HG03432 (cell line): ENCODE measurements around the gene ZNF653.
"Not testable (repeated sequence)": the region's sequence is repeated elsewhere in the genome, so short reads cannot be mapped to it uniquely, and the experiment has no call there.

ENCODE experiments used
- ATAC-seq: cut with Tn5 transposase; IDR thresholded peaks from one replicate; pipeline ENCODE4 v1.9.1; 2021; ENCODE audit warnings: mild to moderate bottlenecking, moderate library complexity; ENCODE audit not compliant: unreplicated experiment

Gene ZNF653

DNA sequence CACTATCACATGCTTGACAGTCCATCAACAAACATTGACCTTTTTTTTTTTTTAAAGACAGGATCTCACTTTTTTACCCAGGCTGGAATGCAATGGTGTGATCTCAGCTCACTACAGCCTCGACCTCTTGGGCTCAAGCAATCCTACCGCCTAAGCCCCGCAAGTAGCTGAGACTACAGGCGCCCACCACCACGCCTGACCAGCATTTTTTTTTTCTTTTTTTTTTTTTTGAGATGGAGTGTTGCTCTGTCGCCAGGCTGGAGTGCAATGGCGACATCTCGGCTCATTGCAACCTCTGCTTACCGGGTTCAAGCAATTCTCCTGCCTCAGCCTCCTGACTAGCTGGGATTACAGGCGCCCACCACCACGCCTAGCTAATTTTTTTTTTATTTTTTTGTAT lies 46.7 kb downstream of the ZNF653 start:
- not testable (repeated sequence) for ATAC-seq

DNA sequence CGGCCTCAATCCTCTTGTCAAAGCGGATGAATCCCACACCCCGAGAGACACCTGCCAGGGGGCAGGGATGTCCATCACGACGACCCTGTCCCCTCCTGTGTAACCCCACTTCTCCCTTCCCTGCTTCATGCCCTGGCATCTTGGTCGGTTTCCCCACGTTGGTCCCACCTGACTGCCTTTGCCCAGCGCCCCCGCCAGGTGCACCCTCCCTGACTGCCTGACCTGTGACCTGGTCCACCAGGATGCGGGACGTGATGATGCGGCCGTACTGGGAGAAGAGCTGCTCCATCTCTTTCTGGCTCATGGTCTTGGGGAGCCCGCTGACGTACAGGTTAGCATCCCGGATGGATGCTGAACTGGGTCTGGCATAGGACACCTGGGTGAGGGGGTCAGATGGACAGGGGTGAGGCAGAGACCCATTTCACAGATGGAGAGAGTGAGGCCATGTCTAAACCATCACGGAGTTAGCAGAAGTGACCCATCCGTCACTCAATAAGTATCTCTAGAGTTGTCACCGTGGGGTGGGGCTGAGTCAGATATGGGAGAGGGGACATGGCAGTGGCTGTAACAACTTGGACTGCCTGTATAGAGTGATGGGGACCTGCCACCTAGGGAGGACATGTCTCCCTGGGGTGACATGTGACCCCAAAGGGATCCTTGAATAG lies 47.3 kb downstream of the ZNF653 start:
- no peak for ATAC-seq

DNA sequence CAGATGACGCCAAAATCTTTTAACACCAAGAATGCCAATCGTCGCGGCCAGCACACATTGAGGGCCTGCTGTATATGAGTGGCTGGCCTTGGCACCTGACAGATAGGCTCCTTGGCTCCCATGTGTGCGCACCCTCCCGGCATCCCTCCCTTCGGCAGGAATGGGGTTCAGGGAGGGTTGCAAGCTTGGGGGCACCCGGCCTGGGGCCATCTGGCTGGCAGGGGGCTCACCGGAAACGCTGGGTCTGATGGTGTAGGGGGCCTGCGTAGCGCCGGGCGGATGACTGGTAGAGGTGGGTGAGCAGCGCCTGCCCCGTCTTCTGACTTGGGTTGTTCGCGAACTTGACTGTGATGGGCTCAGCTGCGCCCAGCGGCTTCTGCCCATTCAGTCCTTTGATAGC lies 47.8 kb downstream of the ZNF653 start:
- ATAC-seq: no peak

DNA sequence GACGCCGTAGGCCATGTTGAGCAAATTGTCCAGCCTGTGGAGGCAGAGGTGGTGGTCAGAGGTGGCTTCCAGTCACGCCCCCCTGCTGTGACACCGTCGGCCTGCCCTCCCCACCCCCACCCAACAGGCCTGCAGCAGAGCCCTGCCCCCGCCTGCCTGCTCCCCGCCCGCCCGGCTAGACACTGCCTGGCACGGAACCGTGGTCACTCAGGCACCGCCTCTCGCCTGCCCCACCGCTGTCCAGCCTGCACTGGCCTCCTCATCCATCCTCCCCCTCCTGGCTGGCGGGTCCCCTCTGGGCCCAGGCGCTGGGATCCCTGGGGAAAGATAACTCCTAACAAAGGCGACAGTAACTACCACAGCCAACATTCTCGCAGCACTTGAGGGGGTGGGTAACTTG lies 48.5 kb downstream of the ZNF653 start:
- ATAC-seq: no peak

DNA sequence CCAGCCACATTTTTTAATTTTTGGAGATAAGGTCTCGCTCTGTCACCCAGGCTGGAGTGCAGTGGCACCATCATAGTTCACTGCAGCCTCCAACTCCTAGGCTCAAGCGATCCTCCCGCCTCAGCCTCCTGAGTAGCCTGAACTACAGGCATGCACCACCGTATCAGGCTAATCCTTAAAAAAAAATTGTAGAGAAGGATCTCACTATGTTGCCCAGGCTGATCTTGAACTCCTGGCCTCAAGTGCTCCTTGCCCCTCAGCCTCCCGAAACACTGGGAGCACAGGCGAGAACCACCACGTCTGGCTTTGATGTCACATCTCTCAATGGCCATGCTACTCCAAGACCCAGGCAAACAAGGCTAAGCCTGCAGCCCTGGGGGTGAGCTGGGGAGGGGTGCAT lies 49.0 kb downstream of the ZNF653 start:
- ATAC-seq: no peak

DNA sequence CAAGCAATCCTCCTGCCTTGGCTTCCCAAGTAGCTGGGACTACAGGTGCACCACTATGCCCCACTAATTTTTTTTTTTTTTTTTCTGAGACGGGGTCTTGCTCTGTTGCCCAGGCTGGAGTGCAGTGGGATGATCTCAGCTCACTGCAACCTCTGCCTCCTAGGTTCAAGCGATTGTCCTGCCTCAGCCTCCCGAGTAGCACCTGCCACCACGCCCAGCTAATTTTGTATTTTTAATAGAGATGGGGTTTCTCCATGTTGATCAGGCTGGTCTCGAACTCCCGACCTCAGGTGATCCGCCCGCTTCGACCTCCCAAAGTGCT lies 50.4 kb downstream of the ZNF653 start:
- not testable (repeated sequence) for ATAC-seq

DNA sequence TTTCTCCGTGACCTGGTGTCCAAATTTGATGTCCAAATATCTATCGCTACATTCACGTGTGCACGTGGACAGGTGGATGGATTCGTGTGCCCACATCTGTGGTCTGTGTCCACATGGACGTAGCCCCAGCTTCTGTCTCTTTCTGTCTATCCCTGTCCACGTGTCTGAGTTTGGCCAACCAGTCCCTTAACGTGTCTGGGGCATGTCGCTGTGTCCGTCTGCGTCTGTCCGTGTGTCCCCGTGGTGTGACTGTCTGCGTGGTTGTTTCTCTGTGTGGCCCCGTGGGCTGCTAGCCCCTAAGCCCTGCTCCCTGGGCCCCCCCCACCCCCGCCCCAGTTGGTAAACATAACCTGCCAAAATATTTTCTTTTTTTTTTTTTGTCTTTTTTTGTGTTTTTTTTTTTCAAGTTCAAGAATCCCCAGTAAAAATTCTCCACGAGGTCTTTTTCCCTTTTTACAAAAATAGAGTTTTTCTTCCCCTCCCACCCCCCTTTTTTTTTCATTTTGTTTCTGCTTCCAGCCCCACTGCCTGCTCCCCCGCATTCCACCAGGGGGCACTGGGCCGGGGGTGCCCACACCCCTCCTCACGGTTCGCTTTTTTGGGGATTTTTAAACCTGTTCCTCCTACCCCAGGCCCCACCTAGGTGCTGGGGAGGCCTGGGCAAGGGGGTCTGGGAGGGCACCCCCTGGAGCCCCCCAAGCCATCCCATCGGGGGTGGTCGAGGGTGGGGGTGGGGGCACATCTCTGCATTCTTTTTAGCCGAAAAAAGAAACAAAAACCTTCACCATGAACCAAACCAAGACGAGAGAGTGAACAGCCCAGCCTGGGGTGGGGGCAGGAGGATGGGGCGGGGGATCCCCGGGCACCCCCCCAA lies 51.9 kb downstream of the ZNF653 start:
- ATAC-seq: no peak

DNA sequence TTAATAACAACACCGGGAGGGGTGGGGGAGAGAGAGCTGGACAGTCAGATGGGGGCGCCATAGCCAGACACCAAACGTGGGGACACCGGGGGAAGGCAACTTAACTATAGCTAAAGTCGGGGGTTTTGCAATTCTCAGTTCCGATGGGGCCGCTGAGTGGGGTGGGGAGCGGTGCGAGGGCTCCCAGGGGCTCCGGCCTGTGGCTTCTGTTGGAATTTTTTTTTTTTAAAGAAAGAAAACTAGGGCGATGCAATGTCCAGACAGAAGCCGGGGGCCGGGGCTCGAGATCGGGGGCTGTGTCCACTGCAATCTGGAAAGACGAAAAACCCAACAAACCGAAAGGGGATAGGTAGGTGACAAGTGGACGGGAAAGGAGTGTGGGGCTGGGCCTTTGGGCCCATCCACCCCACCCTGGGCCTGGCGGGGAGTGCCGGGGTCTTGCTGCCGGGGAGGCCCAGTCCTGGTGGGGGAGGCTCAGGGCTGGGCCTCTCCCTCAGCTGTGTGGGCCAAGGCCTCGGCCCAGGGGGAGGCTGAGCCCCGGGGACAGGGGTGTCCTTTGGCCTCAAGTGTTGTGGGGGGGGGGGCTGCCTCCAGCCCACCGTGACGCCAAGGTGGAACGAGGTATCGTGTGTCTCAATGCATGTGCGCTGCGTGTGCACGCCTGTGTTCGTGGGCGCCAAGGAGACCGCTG lies 52.9 kb downstream of the ZNF653 start:
- ATAC-seq: no peak

DNA sequence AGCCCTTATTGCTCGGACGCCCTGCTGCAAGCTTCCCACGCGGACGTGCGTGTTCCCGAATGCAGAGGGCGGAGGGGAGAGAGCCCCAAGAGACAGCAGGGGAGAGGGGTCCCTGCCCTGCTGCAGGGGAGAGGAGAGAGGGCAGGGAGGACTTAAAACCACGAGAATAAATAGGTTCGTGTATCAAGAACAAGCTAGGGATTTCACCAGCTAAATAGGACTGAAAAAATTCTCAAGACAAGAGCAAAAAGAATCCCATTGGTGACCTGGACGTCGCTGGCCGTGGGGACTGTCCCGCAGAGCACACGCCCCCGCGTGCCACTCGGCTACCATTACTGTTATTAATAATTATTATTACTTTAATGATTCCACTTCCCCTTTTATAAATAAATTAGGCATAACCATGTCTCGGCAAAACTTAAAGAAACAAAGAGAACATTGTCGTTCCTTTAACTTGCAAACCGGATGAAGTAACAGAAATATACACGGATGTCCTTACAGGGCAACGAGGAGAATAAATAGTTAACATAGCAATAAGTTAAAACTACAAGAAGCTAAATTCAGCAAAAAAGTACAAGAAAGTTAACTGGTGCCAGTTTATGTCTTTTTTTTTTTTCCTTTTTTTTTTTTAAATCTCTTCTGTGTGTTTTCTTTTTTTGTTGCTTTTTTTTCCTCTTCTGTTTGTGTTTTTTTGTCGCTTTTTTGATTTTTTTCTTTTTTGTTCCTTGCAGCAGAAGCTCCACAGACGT lies 53.6 kb downstream of the ZNF653 start:
- ATAC-seq: no peak

DNA sequence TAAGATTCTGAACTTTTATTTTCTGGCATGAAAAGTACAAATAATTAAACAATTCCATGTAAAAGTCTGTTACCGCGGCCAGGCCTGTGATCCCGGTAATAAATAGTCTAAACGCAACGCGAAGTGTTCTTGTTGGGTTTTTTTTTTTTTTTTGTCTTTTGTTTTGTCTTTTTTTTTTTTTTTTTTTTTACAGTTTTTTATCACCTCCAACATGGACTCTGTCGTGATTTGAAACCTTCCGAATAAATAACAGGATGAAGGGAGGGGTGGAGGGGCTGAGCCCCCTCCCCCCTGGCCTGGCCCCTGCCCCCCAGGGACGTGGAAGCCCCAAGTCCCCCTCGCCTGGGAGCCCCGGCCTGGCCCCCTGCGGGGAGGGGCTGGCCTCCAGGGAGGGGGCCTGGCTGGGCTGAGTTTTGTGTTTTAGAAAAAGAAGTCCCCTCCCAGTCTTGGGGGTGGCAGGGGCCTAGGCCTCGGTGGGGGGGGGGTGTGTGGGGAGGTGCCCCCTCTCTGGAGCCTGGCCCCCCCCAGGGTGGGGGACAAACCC lies 54.2 kb downstream of the ZNF653 start:
- no peak for ATAC-seq

DNA sequence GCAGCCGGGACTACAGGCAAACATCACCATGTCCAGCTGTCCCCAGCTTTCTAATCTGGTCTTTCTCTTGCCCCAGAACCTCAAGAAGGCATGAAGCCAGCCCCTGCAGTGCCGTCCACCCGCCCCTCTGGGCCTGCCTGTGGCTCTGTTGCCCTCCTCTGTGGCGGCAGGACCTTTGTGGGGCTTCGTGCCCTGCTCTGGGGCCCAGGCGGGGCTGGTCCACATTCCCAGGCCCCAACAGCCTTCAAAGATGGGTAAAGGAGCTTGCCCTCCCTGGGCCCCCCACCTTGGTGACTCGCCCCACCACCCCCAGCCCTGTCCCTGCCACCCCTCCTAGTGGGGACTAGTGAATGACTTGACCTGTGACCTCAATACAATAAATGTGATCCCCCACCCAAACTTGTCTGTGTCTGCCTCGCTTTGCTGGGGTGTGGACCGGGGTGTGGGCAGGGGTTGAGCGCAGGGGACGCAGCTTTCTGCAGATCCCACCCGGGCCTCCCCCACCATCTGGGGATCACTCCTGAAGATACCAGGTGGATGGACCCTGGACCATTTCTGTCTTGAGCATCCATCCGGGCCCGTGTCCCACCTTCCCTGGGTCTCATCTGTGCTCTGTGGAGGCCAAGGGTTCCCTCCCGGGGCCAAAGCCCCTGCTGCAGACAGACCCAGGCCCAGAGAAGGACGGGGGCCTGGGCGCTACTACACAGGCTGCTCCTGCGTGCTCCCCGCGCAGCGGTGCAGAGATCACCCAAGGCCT lies 54.9 kb downstream of the ZNF653 start:
- no peak for ATAC-seq

DNA sequence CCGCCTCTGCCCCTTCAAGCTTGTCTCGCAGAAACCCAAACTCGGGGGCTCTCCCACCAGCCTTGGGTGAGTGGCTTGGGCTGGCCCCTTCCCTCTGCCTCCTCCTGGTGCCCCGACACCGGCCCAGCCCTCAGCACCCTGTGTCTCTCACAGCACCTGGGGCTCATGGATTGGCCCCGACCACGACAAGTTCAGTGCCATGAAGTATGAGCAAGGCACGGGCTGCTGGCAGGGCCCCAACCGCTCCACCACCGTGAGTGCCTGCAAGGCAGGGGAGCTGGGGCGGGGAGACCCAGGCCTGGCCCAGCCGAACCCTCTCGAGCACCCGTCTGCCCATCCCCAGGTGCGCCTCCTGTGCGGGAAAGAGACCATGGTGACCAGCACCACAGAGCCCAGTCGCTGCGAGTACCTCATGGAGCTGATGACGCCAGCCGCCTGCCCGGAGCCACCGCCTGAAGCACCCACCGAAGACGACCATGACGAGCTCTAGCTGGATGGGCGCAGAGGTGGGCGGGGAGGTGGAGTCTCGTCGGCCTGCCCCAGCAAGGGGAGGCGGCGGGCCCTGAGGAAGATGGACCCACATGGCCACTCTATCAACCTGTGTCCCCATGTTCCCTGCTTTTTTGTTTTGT lies 56.6 kb downstream of the ZNF653 start:
- ATAC-seq: no peak

DNA sequence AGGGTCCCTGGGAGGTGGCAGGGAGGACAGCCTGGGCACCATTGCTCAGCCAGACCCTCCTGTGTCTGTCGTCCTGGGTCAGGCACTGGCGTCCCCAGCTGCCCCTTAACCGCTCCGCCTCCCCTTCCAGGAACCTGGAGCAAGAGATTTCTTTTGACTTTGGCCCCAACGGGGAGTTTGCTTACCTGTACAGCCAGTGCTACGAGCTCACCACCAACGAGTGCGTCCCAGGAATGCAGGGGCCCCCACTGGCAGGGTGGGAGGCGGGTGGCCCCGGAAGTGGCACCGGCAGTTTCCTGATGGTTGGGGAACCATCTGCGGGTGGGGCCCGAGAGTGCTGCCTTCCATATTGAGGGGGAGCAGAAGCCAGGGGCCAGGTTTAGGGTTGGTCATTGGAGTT lies 57.2 kb downstream of the ZNF653 start:
- no peak for ATAC-seq

DNA sequence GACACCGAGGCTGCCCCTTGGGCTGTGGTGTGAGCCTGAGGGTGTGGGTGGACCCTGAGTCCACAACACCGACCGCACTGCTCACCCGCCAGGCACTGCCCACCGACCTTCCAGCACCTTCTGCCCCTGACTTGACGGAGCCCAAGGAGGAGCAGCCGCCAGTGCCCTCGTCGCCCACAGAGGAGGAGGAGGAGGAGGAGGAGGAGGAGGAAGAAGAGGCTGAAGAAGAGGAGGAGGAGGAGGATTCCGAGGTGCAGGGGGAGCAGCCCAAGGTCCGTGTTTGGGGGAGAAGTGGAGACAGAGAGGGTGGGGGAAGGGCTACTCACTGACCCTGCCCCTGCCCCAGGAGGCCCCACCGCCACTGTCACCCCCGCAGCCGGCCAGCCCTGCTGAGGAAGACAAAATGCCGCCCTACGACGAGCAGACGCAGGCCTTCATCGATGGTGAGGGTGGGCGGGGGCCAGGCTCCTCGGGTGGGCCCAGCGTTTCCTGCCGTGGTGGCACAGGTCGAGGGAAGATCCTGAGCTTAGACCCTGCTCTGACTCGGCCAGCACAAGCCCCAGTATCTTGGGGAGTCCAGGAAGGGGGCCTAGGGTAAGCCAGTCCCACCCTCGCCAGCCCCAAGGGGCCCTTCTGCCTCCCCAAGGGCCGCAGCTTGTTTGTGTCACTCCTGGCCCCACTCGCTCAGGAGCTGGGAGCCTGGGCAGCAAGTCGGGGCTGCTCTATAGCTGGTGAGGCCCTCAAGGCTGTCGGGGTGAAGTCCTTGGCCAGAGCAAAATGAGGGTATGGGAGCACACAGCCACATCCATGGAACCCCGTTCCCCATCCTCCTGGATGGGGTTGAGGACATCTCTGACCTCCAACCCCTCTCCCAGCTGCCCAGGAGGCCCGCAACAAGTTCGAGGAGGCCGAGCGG lies 58.0 kb downstream of the ZNF653 start:
- no peak for ATAC-seq

DNA sequence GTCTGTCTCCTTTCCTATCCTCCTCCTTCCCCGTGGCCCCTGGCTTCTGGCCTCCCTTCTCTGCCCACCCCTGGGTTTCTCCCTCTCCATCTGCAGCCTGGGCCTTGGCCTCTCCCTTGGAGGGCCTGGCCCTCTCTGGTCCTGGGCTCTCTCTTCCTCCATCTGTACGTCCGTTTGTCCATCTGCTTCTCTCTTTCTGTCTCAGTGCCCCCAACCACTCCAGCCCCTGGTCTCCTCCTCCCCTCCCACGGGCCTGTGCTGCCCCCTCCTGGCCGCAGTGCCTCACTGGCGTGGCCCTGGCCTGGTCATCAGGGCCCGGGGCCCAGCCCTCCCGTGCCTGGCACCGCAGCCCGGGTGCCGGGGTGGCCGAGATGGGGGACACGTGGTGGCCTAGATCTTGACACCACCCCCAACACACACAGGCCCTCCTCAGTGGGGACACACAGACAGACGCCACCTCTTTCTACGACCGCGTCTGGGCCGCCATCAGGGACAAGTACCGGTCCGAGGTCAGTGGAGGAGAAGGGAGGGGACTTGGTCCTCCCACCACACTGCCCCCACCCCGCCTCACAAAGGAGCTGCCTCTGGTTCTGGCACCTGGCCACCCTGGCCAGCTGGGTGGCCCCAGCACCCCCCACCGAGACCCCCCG lies 58.9 kb downstream of the ZNF653 start:
- ATAC-seq: no peak

DNA sequence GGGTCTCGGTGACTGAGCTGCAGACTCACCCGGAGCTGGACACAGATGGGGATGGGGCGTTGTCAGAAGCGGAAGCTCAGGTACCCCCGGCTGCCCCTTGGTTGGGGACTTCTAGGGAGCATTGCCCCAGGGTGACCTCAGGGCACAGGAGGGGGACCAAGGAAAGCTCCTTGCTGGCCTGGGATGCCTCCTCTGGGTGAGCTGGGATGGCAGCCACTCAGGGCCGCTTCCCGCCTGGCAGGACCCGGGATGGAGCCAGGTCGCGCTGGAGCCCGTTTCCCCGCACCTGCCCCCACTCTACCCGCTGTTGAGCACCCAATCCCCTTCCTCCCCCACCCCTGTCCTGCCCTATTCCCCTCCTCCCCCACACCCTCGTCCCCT lies 59.4 kb downstream of the ZNF653 start:
- ATAC-seq: no peak

DNA sequence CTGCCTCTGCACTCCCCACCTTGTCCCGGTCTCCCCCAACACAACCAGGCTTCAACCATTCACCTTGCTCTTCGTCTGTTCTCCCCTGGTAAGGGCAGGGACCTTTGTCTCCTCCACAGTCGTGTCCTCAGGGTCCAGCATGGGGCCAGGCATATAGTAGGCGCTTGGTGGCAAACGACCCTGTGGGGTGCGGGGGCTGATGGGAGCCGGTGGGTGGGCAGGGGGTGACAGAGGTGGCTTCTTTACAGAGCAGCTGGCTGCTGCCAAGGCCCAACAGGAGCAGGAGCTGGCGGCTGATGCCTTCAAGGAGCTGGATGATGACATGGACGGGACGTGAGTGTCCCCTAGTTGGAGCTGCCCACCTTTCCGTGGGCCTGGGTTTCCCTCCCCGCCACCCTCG lies 60.5 kb downstream of the ZNF653 start:
- no peak for ATAC-seq

DNA sequence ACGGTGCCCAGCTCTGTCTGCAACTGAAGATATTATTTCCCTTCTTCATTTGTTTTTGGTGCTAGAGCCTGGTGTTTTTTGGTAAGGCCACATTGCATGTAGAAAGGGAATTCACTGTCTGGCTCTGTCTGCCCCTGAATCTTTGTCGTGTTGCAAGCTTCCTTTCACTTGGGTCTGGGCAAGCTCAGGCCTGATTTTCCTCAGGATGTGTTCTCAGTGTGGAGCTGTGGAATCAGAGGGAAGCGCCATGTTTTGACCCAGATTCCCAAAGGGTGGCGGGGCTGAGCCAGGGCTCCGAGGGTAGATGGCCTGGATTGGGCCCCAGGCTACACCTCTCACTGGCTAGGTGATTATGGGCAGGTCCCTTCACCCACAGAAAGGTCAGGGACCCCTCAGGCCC lies 61.6 kb downstream of the ZNF653 start:
- ATAC-seq: no peak
